OCI-LY1 (cell line): ENCODE results near the gene ITIH5.

Experiments
- H2AFZ ChIP-seq: fragments of 200-600 bp; sonication (generic), shearing (Covaris generic); 2 replicates; pipeline ENCODE4 v1.6.0; 2014; ENCODE audit warnings: antibody characterized with exemption, mild to moderate bottlenecking, low read length
- H3F3A ChIP-seq: fragments of 200-600 bp; sonication (generic), shearing (Covaris generic); 2 replicates; pipeline ENCODE4 v1.6.0; 2014; ENCODE audit warnings: mild to moderate bottlenecking, antibody characterized with exemption, low read length, moderate library complexity; ENCODE audit not compliant: insufficient read depth
- H3K27ac ChIP-seq: fragments of 200-600 bp; sonication (generic); 2 replicates; pipeline ENCODE4 v1.5.1; 2014; ENCODE audit warnings: low read length, mixed run types, mild to moderate bottlenecking, low read depth; ENCODE audit not compliant: poor library complexity, severe bottlenecking
- H3K27me3 ChIP-seq: fragments of 200-600 bp; sonication (generic); 2 replicates; pipeline ENCODE4 v1.6.0; 2014; ENCODE audit warnings: antibody characterized with exemption, mild to moderate bottlenecking, low read length, moderate library complexity; ENCODE audit not compliant: insufficient read depth
- H3K36me3 ChIP-seq: fragments of 200-600 bp; sonication (generic); 2 replicates; pipeline ENCODE4 v1.6.1; 2014; ENCODE audit warnings: mild to moderate bottlenecking, antibody characterized with exemption, low read length, moderate library complexity, mixed read lengths; ENCODE audit not compliant: insufficient read depth
- H3K4me1 ChIP-seq: fragments of 200-600 bp; sonication (generic); 2 replicates; pipeline ENCODE4 v1.5.1; 2014; ENCODE audit warnings: mild to moderate bottlenecking, low read length, moderate library complexity; ENCODE audit not compliant: insufficient read depth, severe bottlenecking
- H3K4me2 ChIP-seq: fragments of 200-600 bp; sonication (generic), shearing (Covaris generic); 2 replicates; pipeline ENCODE4 v1.6.1; 2014; ENCODE audit warnings: low read length
- H3K4me3 ChIP-seq: fragments of 200-600 bp; sonication (generic); 2 replicates; pipeline ENCODE4 v1.5.1; 2014; ENCODE audit warnings: low read length, low read depth, mild to moderate bottlenecking, mixed read lengths; ENCODE audit not compliant: poor library complexity, severe bottlenecking
- H3K79me2 ChIP-seq: fragments of 200-600 bp; shearing (Covaris generic); 2 replicates; pipeline ENCODE4 v1.6.1; 2016; ENCODE audit warnings: mixed run types, low read length, mixed read lengths; ENCODE audit not compliant: insufficient read depth
- H3K9ac ChIP-seq: fragments of 200-600 bp; sonication (generic), shearing (Covaris generic); 2 replicates; pipeline ENCODE4 v1.6.1; 2014; ENCODE audit warnings: mild to moderate bottlenecking, low read length, mixed read lengths
- H3K9me2 ChIP-seq: fragments of 200-600 bp; sonication (generic), shearing (Covaris generic); 2 replicates; pipeline ENCODE4 v1.6.1; 2014; ENCODE audit warnings: low read depth, mild to moderate bottlenecking, low read length, mixed read lengths
- H3K9me3 ChIP-seq: fragments of 200-600 bp; shearing (Covaris generic); 2 replicates; pipeline ENCODE4 v1.6.1; 2014; ENCODE audit warnings: low read length, mixed read lengths
- H4K20me1 ChIP-seq: fragments of 200-600 bp; sonication (generic), shearing (Covaris generic); 2 replicates; pipeline ENCODE4 v1.6.0; 2016; ENCODE audit warnings: mild to moderate bottlenecking, low read length; ENCODE audit not compliant: insufficient read depth
- CTCF ChIP-seq: fragments of 200-600 bp; sonication (generic), shearing (Covaris generic); IDR thresholded peaks from 2 replicates; pipeline ENCODE4 v1.5.1; 2017; ENCODE audit warnings: mild to moderate bottlenecking, antibody characterized with exemption, low read length, moderate library complexity, mixed read lengths
- EZH2 ChIP-seq: fragments of 200-600 bp; sonication (generic), shearing (Covaris generic); IDR thresholded peaks from 2 replicates; pipeline ENCODE4 v1.8.0; 2017; ENCODE audit warnings: borderline replicate concordance, mixed run types, mild to moderate bottlenecking, antibody characterized with exemption, low read length, moderate library complexity, mixed read lengths

Gene ITIH5

GRCh38 chr10:7665767-7666166 is 999 bp downstream of the ITIH5 start:
- TF ChIP-seq EZH2 (no peak), CTCF (no peak)
- no peaks in the 10 kb centered on the region for H4K20me1 ChIP-seq
- H3K9ac ChIP-seq, result no peak overlapping the region

GRCh38 chr10:7664707-7665106 is 2.1 kb downstream of the ITIH5 start:
- Histone ChIP-seq H3K27ac (no peak overlapping the region), H3K36me3 (no peaks in the 10 kb centered on the region), H3F3A (no peaks in the 10 kb centered on the region), H4K20me1 (no peaks in the 10 kb centered on the region), H3K4me3 (no peak overlapping the region), H3K9ac (no peak overlapping the region), H3K9me2 (no peaks in the 10 kb centered on the region), H3K27me3 (no peaks in the 10 kb centered on the region), H2AFZ (no peak overlapping the region), H3K79me2 (no peaks in the 10 kb centered on the region), H3K9me3 (no peaks in the 10 kb centered on the region), H3K4me1 (no peaks in the 10 kb centered on the region), H3K4me2 (no peak overlapping the region)
- TF ChIP-seq EZH2 (no peak), CTCF (no peak)

More at GRCh38 chr10:7665767-7666166, 999 bp downstream of the ITIH5 start:
- Histone ChIP-seq H3K36me3 (no peaks in the 10 kb centered on the region), H3K4me3 (no peak overlapping the region), H3K9me2 (no peaks in the 10 kb centered on the region), H3K4me2 (no peak overlapping the region), H2AFZ (no peak overlapping the region), H3K9me3 (no peaks in the 10 kb centered on the region), H3K79me2 (no peaks in the 10 kb centered on the region), H3K27ac (no peak overlapping the region), H3F3A (no peaks in the 10 kb centered on the region), H3K4me1 (no peaks in the 10 kb centered on the region), H3K27me3 (no peaks in the 10 kb centered on the region)

- Histone ChIP-seq H3F3A (no peaks in the 10 kb centered on the region), H3K4me2 (no peak overlapping the region), H3K4me3 (no peak overlapping the region), H3K36me3 (no peaks in the 10 kb centered on the region), H3K9me3 (no peaks in the 10 kb centered on the region), H3K27ac (no peak overlapping the region), H2AFZ (no peak overlapping the region), H3K4me1 (no peaks in the 10 kb centered on the region), H3K9me2 (no peaks in the 10 kb centered on the region), H3K79me2 (no peaks in the 10 kb centered on the region), H4K20me1 (no peaks in the 10 kb centered on the region), H3K27me3 (no peaks in the 10 kb centered on the region), H3K9ac (no peak overlapping the region)
- no peak for TF ChIP-seq CTCF
- no peak for TF ChIP-seq EZH2
These were observed 4.2 kb downstream of the ITIH5 start for GRCh38 chr10:7662522-7662921.
